ENCODE data around the gene CUZD1. TPM values are rescaled to one million over a fixed set of nuclear protein-coding genes. Genes with fewer than 3 reads are reported as not detected.

CUZD1 gene
- total RNA-seq, 4 donors from 2014 or later = 0.45 to 0.81 TPM; not detected in 2

DNA sequence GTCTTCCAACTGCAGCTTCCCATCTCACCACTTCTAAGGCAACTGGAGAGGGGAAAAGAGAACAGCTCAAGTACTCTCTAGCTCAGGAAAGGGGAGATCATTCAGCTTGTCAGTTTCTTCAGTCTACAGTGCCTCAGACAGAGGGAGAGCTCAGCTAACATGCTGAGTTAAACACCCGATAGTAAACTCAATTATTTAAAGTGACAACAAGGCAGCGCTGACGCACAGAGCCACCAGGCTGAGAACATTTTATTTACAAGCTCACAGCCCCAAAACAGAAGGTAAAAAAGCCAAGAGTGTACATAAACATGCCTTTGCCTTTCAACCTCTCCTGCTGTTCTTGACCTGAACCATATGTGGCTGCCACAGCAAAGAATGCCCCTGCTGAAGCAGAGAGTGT lies 10.1 kb upstream of the CUZD1 start:
- 66 to 72% methylated on average over 3 of the region's 3 CpGs for WGBS, 2 donors
- Histone ChIP-seq H3K27me3 (no peaks in the 10 kb centered on the region), H3K4me3 (replicated peaks in 1 of 3) (no peak overlapping the region), H3K4me1 (peaks cover 5 to 6% of the 10 kb centered on the region in 2 donors), H3K9me3 (no peaks in the 10 kb centered on the region), H3K36me3 (no peaks in the 10 kb centered on the region), H3K27ac (no peak overlapping the region)
- TF ChIP-seq, protein P1, sequence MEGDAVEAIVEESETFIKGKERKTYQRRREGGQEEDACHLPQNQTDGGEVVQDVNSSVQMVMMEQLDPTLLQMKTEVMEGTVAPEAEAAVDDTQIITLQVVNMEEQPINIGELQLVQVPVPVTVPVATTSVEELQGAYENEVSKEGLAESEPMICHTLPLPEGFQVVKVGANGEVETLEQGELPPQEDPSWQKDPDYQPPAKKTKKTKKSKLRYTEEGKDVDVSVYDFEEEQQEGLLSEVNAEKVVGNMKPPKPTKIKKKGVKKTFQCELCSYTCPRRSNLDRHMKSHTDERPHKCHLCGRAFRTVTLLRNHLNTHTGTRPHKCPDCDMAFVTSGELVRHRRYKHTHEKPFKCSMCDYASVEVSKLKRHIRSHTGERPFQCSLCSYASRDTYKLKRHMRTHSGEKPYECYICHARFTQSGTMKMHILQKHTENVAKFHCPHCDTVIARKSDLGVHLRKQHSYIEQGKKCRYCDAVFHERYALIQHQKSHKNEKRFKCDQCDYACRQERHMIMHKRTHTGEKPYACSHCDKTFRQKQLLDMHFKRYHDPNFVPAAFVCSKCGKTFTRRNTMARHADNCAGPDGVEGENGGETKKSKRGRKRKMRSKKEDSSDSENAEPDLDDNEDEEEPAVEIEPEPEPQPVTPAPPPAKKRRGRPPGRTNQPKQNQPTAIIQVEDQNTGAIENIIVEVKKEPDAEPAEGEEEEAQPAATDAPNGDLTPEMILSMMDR (IDR thresholded peaks at IDR 0.05) = no peak
- no peak for TF ChIP-seq POLR2A (IDR thresholded peaks at IDR 0.05)
- intact Hi-C loops (cut with DNase I) = no loop called here
- DNase-seq = no peak

DNA sequence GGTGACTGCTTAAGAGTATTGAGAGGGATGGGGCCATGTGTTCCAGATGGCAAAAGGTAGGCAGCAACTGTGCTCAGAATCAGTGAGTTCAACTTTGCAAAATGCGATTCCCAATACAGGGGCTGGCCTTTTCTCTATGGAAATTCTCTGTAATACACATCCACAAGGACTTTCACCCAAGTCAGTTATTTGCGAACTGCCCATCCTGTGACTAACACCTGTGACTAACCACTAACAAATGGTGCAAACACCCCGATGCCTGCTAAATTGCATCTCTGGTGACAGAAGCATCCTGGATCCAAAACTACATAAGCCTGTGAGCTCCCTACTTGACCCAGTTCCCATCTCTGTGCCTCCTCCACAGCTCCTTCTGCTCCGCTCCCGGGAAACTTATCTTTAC lies 9.0 kb upstream of the CUZD1 start:
- H3K36me3 ChIP-seq = no peaks in the 10 kb centered on the region
- intact Hi-C loops (cut with DNase I) = no loop called here
- H3K27me3 ChIP-seq = no peaks in the 10 kb centered on the region
- H3K4me1 ChIP-seq = peaks cover 6 to 16% of the 10 kb centered on the region in 2 donors
- H3K9me3 ChIP-seq = no peaks in the 10 kb centered on the region
- TF ChIP-seq, protein P1 (IDR thresholded peaks at IDR 0.05) = no peak
- 89 to 90% methylated on average over 5 of the region's 5 CpGs for WGBS, 2 donors
- DNase-seq = no peak
- no peak overlapping the region for H3K27ac ChIP-seq
- no peak overlapping the region for H3K4me3 ChIP-seq (replicated peaks in 1 of 3)

DNA sequence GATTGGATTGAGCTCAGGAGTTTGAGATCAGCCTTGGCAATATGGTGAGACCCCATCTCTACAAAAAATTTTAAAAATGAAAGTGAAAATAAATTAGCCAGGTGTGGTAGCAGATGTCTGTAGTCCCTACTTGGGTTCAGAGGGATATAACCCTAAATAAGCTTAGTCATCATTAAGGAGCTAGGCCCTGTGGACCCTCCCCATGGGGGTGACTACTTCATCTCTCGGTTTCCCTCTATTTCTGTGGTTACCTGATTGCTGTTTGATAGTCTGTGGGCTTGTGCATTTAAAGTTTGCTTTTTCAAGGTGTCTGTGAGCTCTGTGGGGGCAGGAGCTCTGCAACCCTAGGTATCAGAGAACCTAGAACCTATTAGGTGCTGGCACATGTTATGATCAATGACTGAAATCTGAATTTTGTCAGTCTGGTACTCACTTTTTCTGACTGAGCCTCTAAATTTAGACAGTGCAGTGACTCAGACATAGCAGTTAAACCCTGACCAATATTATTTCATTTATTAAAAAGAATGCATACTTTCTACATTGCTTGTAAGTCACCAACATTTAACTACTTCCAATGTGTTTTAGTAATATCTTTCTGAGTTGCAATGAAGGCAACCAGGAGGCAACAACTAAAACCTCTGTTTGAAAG lies 8.1 kb upstream of the CUZD1 start:
- intact Hi-C loops (cut with DNase I) = no loop called here
- H3K9me3 ChIP-seq = no peaks in the 10 kb centered on the region
- TF ChIP-seq, protein P1 (IDR thresholded peaks at IDR 0.05) = no peak
- no peak for TF ChIP-seq POLR2A (IDR thresholded peaks at IDR 0.05)
- 87 to 90% methylated on average over 1 of the region's 1 CpG for WGBS, 2 donors
- H3K27ac ChIP-seq = no peak overlapping the region
- no peak overlapping the region for H3K4me3 ChIP-seq (replicated peaks in 1 of 3)
- H3K4me1 ChIP-seq = peaks cover 6 to 16% of the 10 kb centered on the region in 2 donors
- DNase-seq = no peak
- H3K27me3 ChIP-seq = no peaks in the 10 kb centered on the region
- no peaks in the 10 kb centered on the region for H3K36me3 ChIP-seq

DNA sequence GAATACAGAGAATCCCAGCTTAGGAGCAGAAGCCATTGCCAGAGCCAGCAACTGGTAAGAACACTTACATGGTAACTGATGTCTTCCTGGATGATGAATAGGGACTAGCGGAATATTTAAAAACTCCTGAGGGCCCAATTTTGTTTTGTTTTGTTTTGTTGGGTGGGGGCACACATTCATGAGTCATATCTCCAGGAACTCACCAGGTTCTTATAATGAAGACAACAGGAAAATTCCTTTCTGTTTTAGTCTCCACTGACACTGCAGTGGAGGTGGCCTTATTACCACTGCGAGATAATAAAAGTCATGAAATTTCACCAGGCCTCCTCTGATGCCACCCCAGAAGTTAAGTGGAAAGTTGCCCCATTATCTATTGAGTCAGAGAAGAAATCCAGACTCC lies 6.6 kb upstream of the CUZD1 start:
- WGBS, 2 donors = 93 to 96% methylated on average over 2 of the region's 2 CpGs
- DNase-seq = no peak
- TF ChIP-seq, protein P1 (IDR thresholded peaks at IDR 0.05) = no peak
- no peak for TF ChIP-seq POLR2A (IDR thresholded peaks at IDR 0.05)
- Histone ChIP-seq H3K27me3 (no peaks in the 10 kb centered on the region), H3K4me3 (replicated peaks in 1 of 3) (no peak overlapping the region), H3K9me3 (no peaks in the 10 kb centered on the region), H3K27ac (no peak overlapping the region), H3K4me1 (peaks cover 6 to 16% of the 10 kb centered on the region in 2 donors), H3K36me3 (no peaks in the 10 kb centered on the region)
- intact Hi-C loops (cut with DNase I) = no loop called here

DNA sequence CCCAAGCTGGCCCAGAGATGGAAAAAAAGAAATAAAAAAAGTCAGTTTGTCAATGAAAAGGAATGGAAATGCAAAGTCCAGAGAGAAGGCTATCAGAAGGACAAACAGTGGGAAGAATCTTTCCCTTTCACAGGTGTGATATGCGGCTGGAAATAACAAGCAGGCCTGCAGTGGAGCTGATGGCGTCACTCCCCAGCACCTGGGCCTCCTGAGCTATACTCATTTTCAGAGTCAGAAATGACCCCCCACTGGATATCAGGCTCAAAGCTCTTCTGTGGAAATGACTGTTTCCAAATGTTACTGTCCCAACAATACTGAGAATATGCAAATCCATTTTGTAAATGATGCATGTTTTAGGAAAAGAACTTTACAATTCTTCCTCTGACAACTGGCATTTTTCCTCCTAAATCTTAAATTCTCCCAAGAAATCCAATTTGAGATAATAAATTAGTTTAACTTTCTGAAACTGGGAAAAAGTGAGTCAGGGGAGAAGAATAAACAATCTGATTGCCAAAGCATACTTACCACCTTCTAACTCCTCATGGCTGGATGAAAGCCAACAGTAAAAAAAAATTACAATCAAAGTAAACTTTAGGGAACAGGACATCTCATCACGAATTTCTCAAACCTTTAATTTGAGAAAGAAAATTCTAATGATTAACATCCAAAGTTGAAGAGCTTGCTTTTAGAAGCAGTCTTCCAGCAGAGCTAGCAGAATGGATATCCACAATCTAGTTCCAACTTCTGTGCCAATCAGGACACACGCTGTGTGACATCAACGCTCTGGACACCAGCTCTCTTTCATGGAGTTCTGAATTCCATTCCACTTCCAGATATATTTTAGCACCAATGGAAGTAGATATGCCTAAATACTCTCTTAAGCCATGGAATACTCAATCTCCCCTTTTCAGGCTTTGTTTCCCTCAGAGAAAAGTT lies 5.3 kb upstream of the CUZD1 start:
- Histone ChIP-seq H3K27ac (no peak overlapping the region), H3K36me3 (no peaks in the 10 kb centered on the region), H3K9me3 (no peaks in the 10 kb centered on the region), H3K4me1 (peaks cover 6 to 16% of the 10 kb centered on the region in 2 donors), H3K27me3 (no peaks in the 10 kb centered on the region), H3K4me3 (replicated peaks in 1 of 3) (no peak overlapping the region)
- no peak for TF ChIP-seq POLR2A (IDR thresholded peaks at IDR 0.05)
- TF ChIP-seq, protein P1 (IDR thresholded peaks at IDR 0.05) = no peak
- intact Hi-C loops (cut with DNase I) = no loop called here
- WGBS, 2 donors = 67 to 69% methylated on average over 5 of the region's 5 CpGs
- DNase-seq = no peak
